Activated T-helper 2 cell treated with anti-CD3 and anti-CD28 coated beads, Interferon-gamma antibody, Interleukin-2, Interleukin-4, amounts not matched to agents 10 μg/mL and 5 μg/mL and 100 μg/mL, durations not matched to agents 14 hours and 24 hours and 36 hours (primary cell): ENCODE measurements around the gene FADS1. TPM values are rescaled to one million over a fixed set of nuclear protein-coding genes. Genes with fewer than 3 reads are reported as not detected.

Experiments used
- DNase-seq: peaks from one replicate; pipeline ENCODE4 v3.0.0; 2021; ENCODE audit warnings: low spot score
- H3K27ac Mint-ChIP-seq: one replicate; pipeline ENCODE4 v1.8.0; 2021; ENCODE audit warnings: mixed read lengths
- H3K27me3 Mint-ChIP-seq: one replicate; pipeline ENCODE4 v1.8.0; 2021; ENCODE audit warnings: low read depth, mixed read lengths
- H3K36me3 Mint-ChIP-seq: one replicate; pipeline ENCODE4 v1.8.0; 2021; ENCODE audit warnings: low read depth, mixed read lengths
- H3K4me1 Mint-ChIP-seq: one replicate; pipeline ENCODE4 v1.8.0; 2021; ENCODE audit warnings: low read depth, mixed read lengths
- H3K4me3 Mint-ChIP-seq: one replicate; pipeline ENCODE4 v1.8.0; 2021; ENCODE audit warnings: low read depth, mild to moderate bottlenecking, moderate library complexity, mixed read lengths
- H3K9me3 Mint-ChIP-seq: one replicate; pipeline ENCODE4 v1.8.0; 2021; ENCODE audit warnings: mixed read lengths
- intact Hi-C: fragments of 100-400 bp; cut with micrococcal nuclease; formaldehyde crosslinking; loops from one replicate; pipeline ENCODE4 v1.15.1; 2023
- total RNA-seq: library from RNA; stranded (reverse); gene quantifications from 2 replicates; pipeline ENCODE4 v1.2.3, GENCODE V29; 2022

Gene FADS1
- total RNA-seq, 1 donor from 2014 or later: 116 TPM

- no peaks in the 10 kb centered on the region for H3K9me3 Mint-ChIP-seq
- intact Hi-C loops: no loop called here
- peaks cover 86% of the 10 kb centered on the region for H3K36me3 Mint-ChIP-seq
- no peaks in the 10 kb centered on the region for H3K27me3 Mint-ChIP-seq
- H3K27ac Mint-ChIP-seq: no peak overlapping the region
- peaks cover 17% of the 10 kb centered on the region for H3K4me1 Mint-ChIP-seq
- DNase-seq: no peak
- H3K4me3 Mint-ChIP-seq: no peak overlapping the region
Observed at GRCh38 chr11:61810671-61811175, 6.1 kb downstream of the FADS1 start.

GRCh38 chr11:61806785-61807184 is 10.0 kb downstream of the FADS1 start:
- no peak for DNase-seq
- Mint-ChIP-seq H3K27ac (no peak overlapping the region), H3K27me3 (no peaks in the 10 kb centered on the region), H3K36me3 (peaks cover 89% of the 10 kb centered on the region), H3K9me3 (no peaks in the 10 kb centered on the region), H3K4me3 (no peak overlapping the region), H3K4me1 (peaks cover 4% of the 10 kb centered on the region)
- intact Hi-C loops: no loop called here

- Mint-ChIP-seq H3K27me3 (no peaks in the 10 kb centered on the region), H3K36me3 (peaks cover 85% of the 10 kb centered on the region), H3K4me1 (peaks cover 8% of the 10 kb centered on the region), H3K9me3 (no peaks in the 10 kb centered on the region), H3K4me3 (no peak overlapping the region), H3K27ac (no peak overlapping the region)
- DNase-seq: no peak
- intact Hi-C loops: no loop called here
Observed at GRCh38 chr11:61805146-61805545, 11.7 kb downstream of the FADS1 start.

- Mint-ChIP-seq H3K36me3 (peaks cover 84% of the 10 kb centered on the region), H3K4me3 (no peak overlapping the region), H3K4me1 (peaks cover 11% of the 10 kb centered on the region), H3K27ac (no peak overlapping the region), H3K9me3 (no peaks in the 10 kb centered on the region), H3K27me3 (no peaks in the 10 kb centered on the region)
- intact Hi-C loops: no loop called here
- DNase-seq: no peak
Observed at GRCh38 chr11:61803889-61804647, 12.7 kb downstream of the FADS1 start.

GRCh38 chr11:61802605-61803004 is 14.2 kb downstream of the FADS1 start:
- Mint-ChIP-seq H3K4me1 (peaks cover 13% of the 10 kb centered on the region), H3K27me3 (no peaks in the 10 kb centered on the region), H3K4me3 (no peak overlapping the region), H3K36me3 (peaks cover 79% of the 10 kb centered on the region), H3K9me3 (no peaks in the 10 kb centered on the region), H3K27ac (no peak overlapping the region)
- intact Hi-C loops: no loop called here
- DNase-seq: no peak

- Mint-ChIP-seq H3K4me3 (no peak overlapping the region), H3K4me1 (peaks cover 33% of the 10 kb centered on the region), H3K27ac (peak overlapping the region; percentile 36), H3K27me3 (no peaks in the 10 kb centered on the region), H3K9me3 (no peaks in the 10 kb centered on the region), H3K36me3 (peaks cover 83% of the 10 kb centered on the region)
- no peak for DNase-seq
- intact Hi-C loops: no loop called here
Observed at GRCh38 chr11:61800331-61801281, 16.2 kb downstream of the FADS1 start.

- Mint-ChIP-seq H3K9me3 (no peaks in the 10 kb centered on the region), H3K4me1 (peaks cover 39% of the 10 kb centered on the region), H3K4me3 (no peak overlapping the region), H3K27me3 (no peaks in the 10 kb centered on the region), H3K36me3 (peaks cover 82% of the 10 kb centered on the region), H3K27ac (no peak overlapping the region)
- DNase-seq: no peak
- intact Hi-C loops: no loop called here
Observed at GRCh38 chr11:61799665-61800284, 17.0 kb downstream of the FADS1 start.

GRCh38 chr11:61797263-61797944 is 19.4 kb downstream of the FADS1 start:
- H3K27ac Mint-ChIP-seq: peak overlapping the region; percentile 56
- H3K4me3 Mint-ChIP-seq: no peak overlapping the region
- intact Hi-C loops: loop anchor here (1.0 kb wide), 5 partner anchors 19 to 285 kb away; partner anchors contain the start of gene FADS2
- no peaks in the 10 kb centered on the region for H3K27me3 Mint-ChIP-seq
- peaks cover 66% of the 10 kb centered on the region for H3K36me3 Mint-ChIP-seq
- H3K9me3 Mint-ChIP-seq: no peaks in the 10 kb centered on the region
- DNase-seq: peak; percentile 58
- H3K4me1 Mint-ChIP-seq: peaks cover 45% of the 10 kb centered on the region

GRCh38 chr11:61795876-61796526 is 20.8 kb downstream of the FADS1 start:
- Mint-ChIP-seq H3K9me3 (no peaks in the 10 kb centered on the region), H3K4me1 (peaks cover 50% of the 10 kb centered on the region), H3K36me3 (peaks cover 64% of the 10 kb centered on the region), H3K27ac (peak overlapping the region; percentile 38), H3K4me3 (no peak overlapping the region), H3K27me3 (no peaks in the 10 kb centered on the region)
- DNase-seq: no peak
- intact Hi-C loops: no loop called here

GRCh38 chr11:61795459-61795858 is 21.3 kb downstream of the FADS1 start:
- DNase-seq: no peak
- intact Hi-C loops: no loop called here
- H3K9me3 Mint-ChIP-seq: no peaks in the 10 kb centered on the region
- peaks cover 49% of the 10 kb centered on the region for H3K4me1 Mint-ChIP-seq
- H3K4me3 Mint-ChIP-seq: peak overlapping the region; percentile 56
- H3K27me3 Mint-ChIP-seq: no peaks in the 10 kb centered on the region
- H3K27ac Mint-ChIP-seq: peak overlapping the region; percentile 38
- H3K36me3 Mint-ChIP-seq: peaks cover 62% of the 10 kb centered on the region

- H3K27me3 Mint-ChIP-seq: no peaks in the 10 kb centered on the region
- H3K4me3 Mint-ChIP-seq: peak overlapping the region; percentile 21
- peak overlapping the region; percentile 33 for H3K27ac Mint-ChIP-seq
- peaks cover 51% of the 10 kb centered on the region for H3K4me1 Mint-ChIP-seq
- no peaks in the 10 kb centered on the region for H3K9me3 Mint-ChIP-seq
- no peak for DNase-seq
- H3K36me3 Mint-ChIP-seq: peaks cover 64% of the 10 kb centered on the region
- intact Hi-C loops: loop anchor here (5.0 kb wide), 2 partner anchors 98 to 328 kb away; partner anchors contain the start of genes FADS3 and INCENP
Observed at GRCh38 chr11:61794579-61794978, 22.2 kb downstream of the FADS1 start.
